NCI-H146 treated with DMSO at 0.1 percent for 48 hours (cell line): ENCODE results near the gene PLEKHG4.

Source experiments
- DNase-seq: peaks from one replicate; lab custom pipeline; 2025; ENCODE audit not compliant: unreplicated experiment; lab: John Stamatoyannopoulos, UW

PLEKHG4 gene

DNA sequence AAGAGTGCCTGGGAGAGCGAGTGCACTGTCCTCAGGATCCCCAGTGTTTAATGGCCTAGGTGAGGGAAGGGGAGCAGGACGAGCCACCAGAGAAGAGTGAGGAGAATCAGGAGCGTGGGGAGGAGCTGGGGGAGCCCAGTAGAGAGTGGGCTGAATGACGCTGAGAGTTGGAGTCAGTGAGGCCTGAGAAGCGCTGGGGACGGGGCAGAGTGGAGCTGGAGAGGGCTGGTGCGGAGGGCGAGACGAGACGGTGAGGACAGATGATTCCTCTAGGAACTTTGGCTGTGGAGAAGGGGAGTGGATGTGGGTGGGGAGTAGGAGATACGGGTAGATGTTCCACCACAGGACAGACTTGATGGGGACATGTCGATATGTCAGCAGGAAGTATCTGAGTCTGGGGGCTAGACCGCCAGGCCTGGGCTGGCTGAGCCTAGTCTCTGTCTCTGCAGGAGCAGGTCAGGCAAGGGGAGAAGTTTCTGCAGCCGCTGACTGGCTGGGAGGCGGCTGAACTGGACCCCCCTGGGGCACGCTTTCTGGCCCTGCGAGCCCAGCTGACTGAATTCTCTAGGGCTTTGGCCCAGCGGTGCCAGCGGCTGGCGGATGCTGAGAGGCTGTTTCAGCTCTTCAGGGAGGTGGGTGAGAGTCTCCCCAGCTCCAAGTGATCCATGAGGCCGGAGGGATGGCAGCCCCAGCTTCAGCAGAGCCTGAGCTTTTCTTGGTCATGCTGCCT is 4.7 kb downstream of the PLEKHG4 start:
- DNase-seq: no peak

DNA sequence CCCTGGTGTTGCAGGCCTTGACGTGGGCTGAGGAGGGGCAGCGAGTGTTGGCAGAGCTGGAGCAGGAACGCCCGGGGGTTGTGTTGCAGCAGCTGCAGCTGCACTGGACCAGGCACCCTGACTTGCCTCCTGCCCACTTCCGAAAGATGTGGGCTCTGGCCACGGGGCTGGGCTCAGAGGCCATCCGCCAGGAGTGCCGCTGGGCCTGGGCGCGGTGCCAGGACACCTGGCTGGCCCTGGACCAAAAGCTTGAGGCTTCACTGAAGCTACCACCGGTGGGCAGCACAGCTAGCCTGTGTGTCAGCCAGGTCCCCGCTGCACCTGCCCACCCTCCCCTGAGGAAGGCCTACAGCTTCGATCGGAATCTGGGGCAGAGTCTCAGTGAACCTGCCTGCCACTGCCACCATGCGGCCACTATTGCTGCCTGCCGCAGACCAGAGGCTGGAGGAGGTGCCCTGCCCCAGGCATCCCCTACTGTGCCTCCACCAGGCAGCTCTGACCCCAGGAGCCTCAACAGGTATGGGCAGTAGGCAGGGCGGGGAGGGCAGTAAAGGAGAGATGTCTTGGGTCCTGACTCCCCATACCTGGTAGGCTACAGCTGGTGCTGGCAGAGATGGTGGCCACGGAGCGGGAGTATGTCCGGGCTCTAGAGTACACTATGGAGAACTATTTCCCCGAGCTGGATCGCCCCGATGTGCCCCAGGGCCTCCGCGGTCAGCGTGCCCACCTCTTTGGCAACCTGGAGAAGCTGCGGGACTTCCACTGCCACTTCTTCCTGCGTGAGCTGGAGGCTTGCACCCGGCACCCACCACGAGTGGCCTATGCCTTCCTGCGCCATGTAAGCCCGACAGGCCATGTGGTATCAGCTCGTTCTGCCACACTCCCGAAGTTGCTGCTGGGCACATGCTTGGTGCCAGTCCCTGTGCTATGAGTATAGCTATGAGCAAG is 5.6 kb downstream of the PLEKHG4 start:
- DNase-seq: peak; percentile 59

DNA sequence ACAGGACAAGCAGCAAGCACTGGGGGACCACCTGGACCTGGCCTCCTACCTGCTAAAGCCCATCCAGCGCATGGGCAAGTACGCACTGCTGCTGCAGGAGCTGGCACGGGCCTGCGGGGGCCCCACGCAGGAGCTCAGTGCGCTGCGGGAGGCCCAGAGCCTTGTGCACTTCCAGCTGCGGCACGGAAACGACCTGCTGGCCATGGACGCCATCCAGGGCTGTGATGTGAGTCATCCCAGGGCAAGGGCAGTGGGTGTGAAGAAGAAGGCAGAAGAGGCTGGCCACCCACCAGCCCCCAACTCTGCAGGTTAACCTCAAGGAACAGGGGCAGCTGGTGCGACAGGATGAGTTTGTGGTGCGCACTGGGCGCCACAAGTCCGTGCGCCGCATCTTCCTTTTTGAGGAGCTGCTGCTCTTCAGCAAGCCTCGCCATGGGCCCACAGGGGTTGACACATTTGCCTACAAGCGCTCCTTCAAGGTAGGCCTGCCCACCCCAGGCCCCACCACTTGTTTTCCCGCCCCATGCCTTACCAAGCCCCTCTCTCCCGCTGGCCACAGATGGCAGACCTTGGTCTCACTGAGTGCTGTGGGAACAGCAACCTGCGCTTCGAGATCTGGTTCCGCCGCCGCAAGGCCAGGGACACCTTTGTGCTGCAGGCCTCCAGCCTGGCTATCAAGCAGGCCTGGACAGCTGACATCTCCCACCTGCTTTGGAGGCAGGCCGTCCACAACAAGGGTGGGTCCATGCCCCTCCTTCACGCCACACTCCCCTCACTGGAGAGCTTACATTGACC is 7.3 kb downstream of the PLEKHG4 start:
- DNase-seq: no peak

DNA sequence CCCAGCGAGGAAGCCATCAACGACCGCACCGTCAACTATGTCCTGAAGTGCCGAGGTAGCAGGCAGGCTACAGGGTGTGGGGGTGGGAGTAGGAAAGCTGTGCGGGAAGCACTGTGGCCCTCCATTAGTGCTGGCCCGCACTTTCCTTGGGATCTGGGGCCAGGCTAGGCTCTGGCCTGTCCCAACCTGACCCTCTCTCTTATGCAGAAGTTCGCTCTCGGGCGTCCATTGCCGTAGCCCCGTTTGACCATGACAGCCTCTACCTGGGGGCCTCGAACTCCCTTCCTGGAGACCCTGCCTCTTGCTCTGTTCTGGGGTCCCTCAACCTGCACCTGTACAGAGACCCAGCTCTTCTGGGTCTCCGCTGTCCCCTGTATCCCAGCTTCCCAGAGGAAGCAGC is 8.6 kb downstream of the PLEKHG4 start:
- DNase-seq: no peak

DNA sequence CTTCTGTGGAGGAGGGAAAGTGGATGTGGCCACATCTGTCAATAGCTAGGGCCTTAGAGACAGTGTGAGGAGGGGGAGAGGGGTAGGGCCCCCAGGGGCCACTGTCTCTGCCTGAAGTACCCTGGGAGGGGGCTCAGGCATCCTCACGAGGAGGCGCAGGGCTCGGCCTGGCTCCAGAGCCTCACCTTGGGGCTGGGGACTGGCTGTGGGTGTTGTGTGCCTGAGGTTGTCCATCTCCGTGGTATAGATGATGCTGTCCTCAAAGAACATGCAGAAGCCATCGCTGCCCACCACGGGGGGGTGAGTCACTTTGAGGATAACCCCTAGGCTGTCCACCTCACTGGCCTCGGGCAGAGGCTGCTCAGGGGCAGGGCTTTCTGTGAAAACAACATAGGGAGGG is 12.1 kb downstream of the PLEKHG4 start:
- no peak for DNase-seq

DNA sequence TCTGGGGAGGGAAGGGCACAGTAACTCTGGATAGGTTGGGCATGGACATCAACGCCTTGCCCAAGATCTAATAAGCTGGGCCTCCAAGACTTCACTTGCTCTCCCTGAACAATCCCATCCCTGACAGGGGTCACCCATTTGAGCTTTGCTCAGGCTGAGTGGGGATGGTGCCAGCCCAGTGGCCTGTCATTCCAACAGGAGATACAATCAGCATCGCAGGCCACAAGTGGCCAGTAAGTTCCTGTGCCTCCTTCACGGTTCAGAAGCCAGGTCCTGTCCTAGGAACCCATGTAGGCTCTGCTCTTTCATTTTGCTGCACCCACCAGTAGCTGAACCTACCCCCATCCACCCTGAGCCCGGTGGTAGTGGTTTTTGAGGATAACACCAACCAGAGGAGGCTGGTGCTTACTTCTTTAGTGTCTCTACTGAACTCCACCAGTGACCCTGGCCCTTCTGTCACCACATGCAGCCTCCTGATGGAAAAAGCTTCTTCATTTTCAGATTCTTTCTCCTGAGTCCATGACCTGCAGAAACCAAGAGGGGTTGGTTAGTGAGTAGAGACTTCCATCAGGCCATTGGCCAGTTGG is 14.9 kb downstream of the PLEKHG4 start:
- no peak for DNase-seq

DNA sequence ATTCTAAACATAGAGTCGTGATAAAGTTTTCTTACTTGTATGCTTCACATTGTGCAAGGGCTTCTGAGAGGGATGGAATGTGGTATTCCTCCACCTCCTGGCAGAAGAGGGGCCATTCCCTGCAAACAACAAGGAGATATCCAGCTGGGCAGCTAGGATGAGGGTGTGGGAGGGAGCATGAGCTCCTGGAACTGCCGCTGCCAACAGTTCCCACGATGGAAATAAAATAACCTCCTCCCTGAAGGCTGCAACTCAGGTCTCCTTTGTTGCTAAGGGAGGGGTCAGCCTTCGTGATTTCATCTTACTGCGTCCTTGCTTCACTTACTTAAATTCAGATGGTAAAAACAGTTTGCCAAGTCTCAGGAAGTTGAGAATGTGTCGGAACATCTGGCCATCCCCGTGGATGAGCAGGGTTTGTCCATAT is 15.6 kb downstream of the PLEKHG4 start:
- no peak for DNase-seq

DNA sequence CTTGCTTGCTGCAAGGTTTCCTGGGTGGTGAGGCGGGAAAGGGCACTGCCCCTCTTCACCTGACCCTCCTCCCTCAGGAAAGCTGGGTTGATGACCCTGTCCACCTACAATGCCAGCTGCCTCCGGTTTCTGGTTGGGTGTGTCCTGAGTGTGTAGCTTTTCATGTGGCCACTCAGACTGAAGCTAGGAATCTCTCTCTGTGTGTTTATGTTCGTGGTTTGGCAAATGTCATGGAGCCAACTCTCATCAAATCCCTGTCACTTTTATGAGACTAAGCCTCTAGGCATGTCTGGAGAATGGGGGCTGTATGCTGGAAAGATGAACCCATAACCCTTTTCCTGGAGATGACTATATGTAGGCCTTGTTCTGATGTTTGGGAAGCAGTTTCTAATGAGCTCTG is 17.1 kb downstream of the PLEKHG4 start:
- no peak for DNase-seq

DNA sequence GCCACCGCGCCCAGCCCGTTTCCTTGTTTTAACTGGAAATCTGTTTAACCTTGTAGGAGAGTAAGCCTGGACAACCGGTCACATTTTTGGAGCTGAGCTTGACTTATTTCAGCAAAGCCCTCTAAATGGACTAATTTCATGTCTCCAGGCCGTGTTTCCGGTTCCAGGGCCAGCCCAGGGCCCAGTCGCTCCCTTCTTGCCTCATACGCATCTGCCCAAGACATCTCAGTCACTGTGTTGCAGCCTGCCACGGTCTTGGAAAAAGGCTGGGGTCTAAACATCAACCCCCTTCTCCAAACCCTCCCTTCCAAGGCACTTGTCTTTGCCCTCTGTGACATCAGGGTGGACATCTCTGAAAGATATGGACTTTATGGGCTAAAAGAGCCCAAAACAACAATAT is 18.9 kb downstream of the PLEKHG4 start:
- DNase-seq: no peak

DNA sequence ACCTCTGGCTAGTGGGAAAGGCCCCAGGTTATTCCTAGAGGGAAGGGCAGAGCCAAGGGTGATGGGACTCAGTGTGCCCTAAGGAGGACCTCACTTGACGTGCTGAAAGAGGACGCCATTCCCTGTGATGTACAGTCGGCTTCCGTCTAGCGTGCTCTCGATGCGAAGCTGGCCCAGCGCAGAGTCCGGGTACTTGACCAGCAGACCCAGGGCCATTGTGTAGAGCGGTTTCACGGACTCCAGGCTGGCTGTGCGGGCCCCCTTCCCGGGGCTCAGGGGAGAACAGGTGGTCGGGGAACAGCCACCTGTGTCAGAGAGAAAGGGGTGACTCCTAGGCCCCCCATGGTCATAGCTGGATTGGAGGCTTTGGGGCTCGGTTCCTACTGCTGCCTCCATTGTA is 19.9 kb downstream of the PLEKHG4 start:
- DNase-seq: no peak

DNA sequence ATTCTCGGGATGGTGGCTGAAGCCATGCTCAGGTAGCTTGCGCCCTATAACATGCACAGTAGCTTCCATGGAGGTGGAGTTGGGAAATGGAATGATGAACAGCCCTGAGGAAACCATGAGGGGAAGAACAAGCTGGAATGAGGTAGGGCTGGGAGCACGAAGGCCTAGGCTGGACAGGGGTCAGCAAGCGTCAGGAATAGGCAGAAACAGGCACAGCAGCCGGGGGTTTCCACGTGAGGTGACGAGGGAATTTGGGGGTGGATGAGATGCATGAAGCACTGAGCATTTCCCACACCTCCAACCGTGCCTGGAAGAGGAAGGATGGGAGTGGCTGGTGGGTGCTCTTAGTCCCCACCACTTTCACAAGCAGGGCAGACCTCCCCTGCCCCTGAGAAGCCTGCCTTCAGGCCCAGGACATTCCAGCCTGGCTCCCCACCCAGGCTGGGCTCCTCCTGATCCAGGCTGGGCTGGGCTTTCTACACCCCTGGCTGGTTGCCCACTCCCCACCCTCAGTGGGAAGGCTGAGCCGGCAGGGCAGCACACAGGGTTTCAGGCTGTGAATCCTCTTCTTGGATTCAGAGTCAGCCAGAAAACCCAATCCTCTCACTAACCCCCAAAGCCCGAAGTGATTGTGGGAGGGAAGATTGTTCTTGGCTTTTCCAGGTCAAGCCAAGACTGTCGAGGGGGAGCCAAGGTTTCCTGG is 21.9 kb downstream of the PLEKHG4 start:
- no peak for DNase-seq

DNA sequence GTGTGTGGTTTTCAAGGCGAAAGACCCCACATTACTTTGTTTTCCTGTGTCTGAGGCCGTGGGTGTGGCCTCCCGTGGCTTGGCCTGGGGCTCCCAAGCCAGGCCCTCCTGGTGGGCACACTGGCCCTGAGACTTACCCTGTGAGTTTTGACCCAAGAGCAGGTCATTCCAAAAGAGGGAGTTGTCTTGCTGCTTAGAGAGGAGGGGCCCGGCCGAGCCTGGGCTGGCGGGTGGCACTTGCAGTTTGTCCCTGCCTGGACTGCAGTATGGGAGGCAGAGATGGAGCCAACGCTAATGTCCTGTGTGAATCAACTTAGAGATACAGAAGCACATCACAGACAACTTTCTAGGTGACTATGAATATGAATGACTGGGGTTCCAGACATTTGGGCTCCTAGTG is 22.7 kb downstream of the PLEKHG4 start:
- no peak for DNase-seq

DNA sequence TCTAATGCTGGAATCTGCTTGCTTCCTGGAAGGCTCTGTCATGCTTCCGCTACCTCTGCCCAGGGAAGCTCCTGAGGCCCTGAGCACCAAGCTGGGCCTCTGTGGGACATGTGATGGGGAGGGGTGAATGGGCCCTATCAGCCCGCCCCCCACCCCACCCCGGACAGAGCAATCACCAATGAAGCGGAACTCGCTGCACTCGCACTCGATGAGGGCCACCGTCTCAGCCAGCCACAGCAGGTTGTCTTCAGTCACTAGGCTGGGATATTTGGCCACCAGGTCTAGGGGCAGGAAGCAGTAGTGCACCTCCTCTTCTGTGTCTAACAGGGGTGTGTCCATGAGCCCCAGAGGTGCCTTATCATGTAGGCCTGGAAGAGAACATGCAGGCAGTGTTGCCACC is 23.6 kb downstream of the PLEKHG4 start:
- no peak for DNase-seq

DNA sequence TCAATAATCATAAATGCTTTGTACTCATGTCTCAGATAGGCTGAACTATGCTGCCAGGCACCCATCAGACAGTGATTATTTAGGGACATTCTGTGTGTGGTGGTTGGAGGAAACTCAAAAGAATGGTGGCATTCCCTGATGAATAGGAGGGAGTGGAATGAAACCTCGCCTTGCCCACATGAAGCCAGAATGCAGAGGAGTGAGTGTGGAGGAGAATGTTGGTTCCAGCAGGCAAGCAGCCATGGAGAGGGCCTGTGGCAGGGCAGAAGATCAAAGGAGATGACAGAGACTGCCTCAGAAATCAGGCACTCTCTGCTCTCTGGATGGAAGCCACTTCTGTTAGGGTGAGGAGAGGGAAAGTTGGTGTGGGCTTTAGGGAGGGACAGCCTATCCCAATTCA is 24.7 kb downstream of the PLEKHG4 start:
- no peak for DNase-seq

DNA sequence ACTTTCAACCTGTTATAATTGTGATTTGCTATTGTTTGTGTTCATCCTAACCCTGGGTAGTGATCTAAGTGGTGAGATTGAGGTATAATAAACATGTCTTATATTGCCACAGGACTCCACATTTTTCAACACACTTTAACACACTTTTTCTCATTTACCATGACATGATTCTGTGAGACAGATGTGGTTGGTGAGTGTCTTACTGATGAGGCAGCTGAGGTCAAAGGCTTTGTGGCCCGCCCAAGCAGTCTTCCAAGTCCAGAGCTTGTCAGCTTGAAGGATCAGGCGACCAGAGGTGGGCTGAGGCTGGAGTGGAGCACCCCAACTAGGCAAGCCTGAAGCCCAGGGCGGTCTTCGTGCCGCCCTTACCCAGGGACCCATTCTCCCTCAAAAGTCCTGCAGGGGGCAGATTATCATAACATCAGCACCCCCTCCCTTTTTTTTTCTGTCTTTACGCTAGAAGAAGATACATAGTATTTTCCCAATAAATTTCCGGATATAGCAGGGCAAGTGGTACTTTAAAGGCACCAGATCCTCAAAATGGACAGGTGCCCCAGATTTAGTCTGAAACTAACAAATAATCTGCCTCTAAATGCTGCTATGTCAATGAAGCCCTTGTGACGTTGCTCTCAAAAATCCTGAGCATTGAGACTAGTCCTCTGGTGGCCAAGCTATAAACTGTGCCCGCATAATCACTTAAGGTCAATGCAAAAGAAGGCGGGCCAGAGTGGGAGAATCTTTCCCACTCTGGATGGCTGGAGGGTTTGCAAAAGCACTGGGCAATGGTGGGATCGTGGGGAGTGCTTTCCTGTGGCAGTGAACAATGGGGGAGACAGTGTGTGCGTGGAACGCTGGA is 26.1 kb downstream of the PLEKHG4 start:
- DNase-seq: no peak

DNA sequence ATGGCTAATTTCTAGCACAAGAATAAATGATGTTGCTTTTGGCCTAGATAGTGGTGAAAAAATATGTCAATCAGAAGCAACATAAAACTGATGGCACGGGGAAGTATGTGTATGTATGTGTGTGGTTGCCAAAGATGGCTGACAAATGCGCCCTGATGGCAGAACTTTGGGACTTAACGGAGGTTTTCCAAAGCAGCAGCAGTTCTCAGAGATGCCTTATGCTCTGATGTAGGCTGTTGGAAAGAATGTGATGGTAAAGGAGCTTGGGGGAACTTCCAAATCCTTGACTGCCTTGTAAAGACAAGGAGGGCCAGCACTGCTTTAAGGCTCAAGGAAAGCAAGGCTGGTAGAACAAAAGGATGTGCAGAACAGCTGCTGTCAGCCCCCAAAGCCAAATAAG is 31.2 kb downstream of the PLEKHG4 start:
- no peak for DNase-seq

DNA sequence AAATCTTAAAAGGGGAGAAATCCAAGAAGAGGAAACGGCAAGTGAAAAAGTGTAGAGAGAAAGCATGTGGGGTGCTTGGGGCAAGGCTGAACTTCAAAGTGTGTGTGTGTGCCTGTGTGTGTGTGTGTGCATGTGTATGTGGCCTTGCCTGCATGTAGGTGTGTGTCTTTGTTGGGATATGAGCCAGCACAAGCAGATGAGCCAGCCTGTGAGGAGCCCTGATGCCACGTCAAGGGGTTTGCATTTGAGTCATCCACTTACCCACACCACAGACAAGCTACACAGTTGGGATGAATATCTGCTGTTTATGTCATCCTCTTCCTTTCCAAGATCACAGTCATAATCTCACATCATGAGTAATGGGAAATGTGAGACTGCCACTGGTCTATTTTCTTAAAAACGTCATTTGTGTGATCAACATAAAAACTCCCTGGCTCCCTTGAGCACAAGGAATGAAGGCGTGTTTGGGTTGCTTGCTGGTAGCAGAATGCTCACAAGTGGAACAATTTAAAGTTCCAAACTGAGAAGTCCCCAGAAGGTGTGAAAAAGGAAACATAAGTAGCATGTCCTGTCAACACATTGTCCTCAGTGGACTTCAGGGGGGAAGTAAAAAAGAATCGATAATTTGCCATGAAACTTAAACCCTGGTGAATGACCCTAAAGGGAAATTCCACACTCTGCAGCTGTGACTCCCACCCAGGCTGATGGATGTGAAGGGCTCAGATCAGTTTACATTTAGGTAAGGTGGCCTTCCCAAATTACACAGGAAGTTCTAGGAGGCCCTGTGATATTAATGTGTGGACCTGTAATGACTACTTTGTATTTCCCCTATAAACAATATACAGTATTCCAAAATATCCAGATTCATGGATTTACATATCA is 32.5 kb downstream of the PLEKHG4 start:
- no peak for DNase-seq

DNA sequence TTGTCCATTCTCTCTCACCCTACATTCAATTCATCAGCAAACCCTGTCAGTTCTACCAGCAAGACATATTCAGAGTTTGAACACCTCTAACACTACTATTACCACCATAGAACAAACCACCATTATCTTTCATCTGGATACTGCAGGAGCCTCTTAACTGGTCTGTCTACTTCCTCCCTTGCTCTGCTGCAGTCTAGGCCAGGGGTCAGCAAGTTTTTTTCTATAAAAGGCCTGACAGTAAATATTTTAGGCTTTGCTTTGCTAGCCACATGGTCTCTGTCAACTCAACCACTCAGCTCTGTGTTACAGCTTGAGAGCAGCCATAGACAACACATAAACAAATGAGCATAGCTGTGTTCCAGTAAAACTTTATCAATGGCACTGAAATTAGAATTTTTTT is 33.4 kb downstream of the PLEKHG4 start:
- DNase-seq: no peak

DNA sequence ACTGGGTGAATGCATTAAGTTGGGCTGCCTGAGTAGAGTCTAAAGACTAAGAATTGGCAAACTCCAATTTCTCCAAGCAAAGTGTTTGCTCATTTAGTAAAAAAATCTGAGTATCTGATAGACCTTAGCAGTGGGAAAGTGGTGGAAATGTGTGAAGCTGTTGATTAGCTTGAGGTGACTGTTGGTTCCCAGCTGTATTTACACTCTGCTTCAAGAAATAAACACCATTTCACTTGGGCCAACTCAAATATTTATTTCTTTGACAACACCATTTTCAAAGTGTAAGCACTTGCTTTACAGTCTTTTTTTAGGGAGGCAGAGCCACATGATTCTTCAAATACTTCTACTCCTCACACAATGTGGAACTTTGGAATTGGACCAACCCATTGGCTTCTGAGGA is 38.5 kb downstream of the PLEKHG4 start:
- DNase-seq: no peak
